Activated naive CD8-positive, alpha-beta T cell treated with anti-CD3 and anti-CD28 coated beads, Interleukin-2, amount 50 U/mL, for 24 hours (primary cell): Measurements from ENCODE around the gene CAPN13.

Experiments used
- ATAC-seq: fragments of 150-1000 bp; cut with Tn5 transposase; one replicate; pipeline ENCODE4 v1.10.0; 2021
- DNase-seq: peaks from one replicate; pipeline ENCODE4 v3.0.0; 2021
- H3K27ac Mint-ChIP-seq: one replicate; pipeline ENCODE4 v1.8.0; 2021; ENCODE audit warnings: mild to moderate bottlenecking, mixed read lengths
- H3K27me3 Mint-ChIP-seq: one replicate; pipeline ENCODE4 v1.8.0; 2021; ENCODE audit warnings: mixed read lengths
- H3K36me3 Mint-ChIP-seq: one replicate; pipeline ENCODE4 v1.8.0; 2021; ENCODE audit warnings: low read depth, mixed read lengths
- H3K4me1 Mint-ChIP-seq: one replicate; pipeline ENCODE4 v1.8.0; 2021; ENCODE audit warnings: mixed read lengths
- H3K4me3 Mint-ChIP-seq: one replicate; pipeline ENCODE4 v1.8.0; 2021; ENCODE audit warnings: mild to moderate bottlenecking, moderate library complexity, mixed read lengths
- H3K9me3 Mint-ChIP-seq: one replicate; pipeline ENCODE4 v1.8.0; 2021; ENCODE audit warnings: mixed read lengths

CAPN13 gene

DNA sequence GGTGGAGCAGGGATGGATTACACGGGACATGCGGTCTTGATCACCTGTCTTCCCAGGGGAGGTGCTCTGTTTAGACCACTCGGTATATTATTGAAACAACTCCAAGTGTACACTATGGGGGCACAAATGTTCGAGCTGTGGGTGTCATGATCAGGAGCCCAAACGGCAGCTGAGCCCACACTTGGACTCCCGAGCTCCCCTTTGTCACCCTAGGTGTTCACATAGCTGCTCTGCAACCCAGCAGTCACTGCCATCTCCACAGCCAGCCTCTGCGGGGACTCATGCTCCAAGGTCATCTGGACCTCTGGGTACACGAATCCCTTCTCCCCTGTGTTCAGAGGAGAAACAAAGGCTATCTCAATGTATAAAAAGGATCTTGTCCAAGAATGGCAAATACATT, 46.0 kb downstream of the CAPN13 start:
- Mint-ChIP-seq H3K27ac (no peak overlapping the region), H3K4me3 (no peak overlapping the region), H3K27me3 (peaks cover 11% of the 10 kb centered on the region), H3K36me3 (no peaks in the 10 kb centered on the region), H3K9me3 (no peaks in the 10 kb centered on the region), H3K4me1 (no peaks in the 10 kb centered on the region)
- DNase-seq (no peak), ATAC-seq (no peak)

DNA sequence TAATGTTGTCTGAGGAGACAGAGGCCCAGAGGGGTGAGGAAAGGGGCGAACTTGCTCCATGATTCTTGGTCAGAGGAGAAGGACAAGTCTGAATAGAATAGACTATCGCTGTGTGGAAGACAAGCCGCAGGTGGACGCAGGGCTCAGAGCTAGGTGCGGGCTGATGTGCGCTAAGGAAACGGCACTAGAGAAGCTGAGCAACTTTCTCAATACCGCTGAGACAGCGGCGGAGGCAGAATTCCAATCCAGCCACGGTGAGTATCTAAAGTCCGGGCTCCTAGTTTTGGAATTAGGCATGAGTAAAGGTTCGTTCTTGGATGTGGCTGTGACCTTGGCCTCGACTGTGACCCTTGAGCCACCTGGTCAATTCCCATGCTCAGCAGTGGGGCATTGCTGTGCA, 47.8 kb downstream of the CAPN13 start:
- H3K27ac Mint-ChIP-seq: no peak overlapping the region
- no peak overlapping the region for H3K4me3 Mint-ChIP-seq
- no peak for ATAC-seq
- peaks cover 15% of the 10 kb centered on the region for H3K27me3 Mint-ChIP-seq
- H3K36me3 Mint-ChIP-seq: no peaks in the 10 kb centered on the region
- H3K9me3 Mint-ChIP-seq: no peaks in the 10 kb centered on the region
- H3K4me1 Mint-ChIP-seq: no peaks in the 10 kb centered on the region
- no peak for DNase-seq

DNA sequence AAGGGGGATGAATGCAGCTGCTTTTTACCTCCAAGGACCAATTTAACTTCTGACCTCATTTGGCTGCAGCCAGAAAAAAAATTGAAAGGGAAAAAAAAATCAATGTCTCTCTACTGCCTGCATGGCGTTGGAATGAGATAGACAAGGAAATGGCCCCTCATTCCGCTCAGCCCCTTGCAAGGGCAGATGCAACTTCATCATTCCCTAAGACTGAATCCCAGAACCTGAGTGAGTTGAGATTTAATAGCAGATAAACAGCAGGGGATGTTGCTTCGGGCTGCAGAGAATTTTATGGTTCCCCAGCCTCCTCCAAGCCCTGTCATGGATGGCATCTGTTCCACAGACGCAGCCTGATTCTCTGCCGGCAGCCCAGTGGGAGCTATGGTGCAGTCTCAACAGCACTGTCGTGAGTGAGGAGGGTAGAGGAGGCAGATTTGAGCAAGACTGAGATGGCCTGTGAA, 49.0 kb downstream of the CAPN13 start:
- Mint-ChIP-seq H3K27me3 (peaks cover 15% of the 10 kb centered on the region), H3K4me3 (no peak overlapping the region), H3K27ac (no peak overlapping the region), H3K4me1 (no peaks in the 10 kb centered on the region), H3K36me3 (no peaks in the 10 kb centered on the region), H3K9me3 (no peaks in the 10 kb centered on the region)
- ATAC-seq (no peak), DNase-seq (no peak)

DNA sequence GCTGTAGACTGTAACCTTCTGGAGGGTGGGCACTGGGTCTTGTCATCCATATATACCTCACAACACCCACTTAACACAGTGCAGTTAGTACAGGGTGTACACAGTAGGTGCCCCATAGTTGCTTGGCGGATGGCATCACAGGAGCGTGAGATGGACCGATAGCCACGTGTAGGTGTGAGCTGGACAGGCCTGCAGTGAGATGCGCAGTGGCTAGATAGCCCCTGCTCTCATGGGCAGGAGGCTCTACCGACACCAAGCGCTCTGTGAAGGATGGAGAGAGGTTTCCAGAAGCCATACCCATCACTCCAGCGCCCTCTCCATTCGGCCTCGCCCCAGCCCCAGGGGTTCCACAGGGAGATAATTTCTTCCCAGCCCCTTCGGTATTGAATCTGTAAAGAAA, 49.5 kb downstream of the CAPN13 start:
- Mint-ChIP-seq H3K27ac (no peak overlapping the region), H3K4me1 (no peaks in the 10 kb centered on the region), H3K36me3 (no peaks in the 10 kb centered on the region), H3K9me3 (no peaks in the 10 kb centered on the region), H3K27me3 (peaks cover 15% of the 10 kb centered on the region), H3K4me3 (no peak overlapping the region)
- DNase-seq: no peak
- ATAC-seq: no peak

DNA sequence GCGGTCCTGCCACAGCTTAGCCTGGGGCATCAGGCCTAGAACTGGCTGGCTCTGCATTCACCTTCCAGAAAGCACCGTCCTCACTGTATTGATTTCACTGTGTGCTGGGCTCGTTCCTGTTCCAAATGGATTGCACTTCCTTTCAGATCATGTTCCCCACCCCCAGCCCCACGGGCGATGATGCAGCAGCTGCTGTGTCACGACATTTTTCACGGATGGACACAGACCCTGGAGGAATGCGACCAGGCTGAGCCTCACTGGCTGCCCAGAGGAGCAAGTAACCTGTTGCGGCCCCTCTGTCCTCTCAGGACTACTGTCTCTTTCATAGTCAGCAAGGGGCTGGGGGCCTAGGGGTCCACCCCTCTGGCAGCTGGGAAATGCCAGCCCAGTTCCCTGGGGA, 50.3 kb downstream of the CAPN13 start:
- no peak for DNase-seq
- no peak overlapping the region for H3K27ac Mint-ChIP-seq
- no peak for ATAC-seq
- H3K4me3 Mint-ChIP-seq: no peak overlapping the region
- peaks cover 15% of the 10 kb centered on the region for H3K27me3 Mint-ChIP-seq
- no peaks in the 10 kb centered on the region for H3K9me3 Mint-ChIP-seq
- no peaks in the 10 kb centered on the region for H3K36me3 Mint-ChIP-seq
- no peaks in the 10 kb centered on the region for H3K4me1 Mint-ChIP-seq

DNA sequence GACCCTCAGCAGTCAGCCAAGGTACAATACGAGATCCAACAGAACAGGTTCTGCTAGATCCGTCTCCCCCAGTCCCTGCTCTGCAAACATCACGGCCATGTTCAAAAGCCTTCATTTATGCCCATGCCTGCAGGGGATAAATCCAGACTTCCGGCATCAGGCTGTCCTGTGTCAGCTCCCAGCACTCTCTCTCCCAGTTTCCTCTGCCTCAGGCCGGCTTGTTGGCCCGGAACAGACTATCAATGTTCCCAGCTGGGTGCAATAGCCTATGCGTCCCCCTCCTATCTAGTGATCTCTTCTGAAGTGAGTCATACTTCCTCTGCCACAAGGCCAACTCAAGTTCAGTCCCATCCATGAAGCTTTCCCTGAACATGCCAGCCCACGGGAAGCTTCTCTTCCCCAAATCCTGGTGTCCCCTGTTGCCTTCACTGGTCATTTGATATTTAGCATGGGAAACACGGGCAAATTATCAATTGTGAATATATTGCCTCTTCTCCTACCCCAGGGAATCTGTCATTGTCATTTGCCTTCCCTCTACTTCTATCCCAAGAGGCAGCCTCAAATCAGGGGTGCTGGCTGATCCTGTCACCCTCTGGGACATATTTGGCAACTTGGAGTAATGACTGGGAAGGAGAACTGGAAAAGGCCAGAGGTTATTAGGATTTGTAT, 51.1 kb downstream of the CAPN13 start:
- H3K4me3 Mint-ChIP-seq: no peak overlapping the region
- H3K4me1 Mint-ChIP-seq: no peaks in the 10 kb centered on the region
- DNase-seq (no peak), ATAC-seq (no peak)
- H3K27ac Mint-ChIP-seq: no peak overlapping the region
- no peaks in the 10 kb centered on the region for H3K9me3 Mint-ChIP-seq
- H3K27me3 Mint-ChIP-seq: peaks cover 15% of the 10 kb centered on the region
- H3K36me3 Mint-ChIP-seq: no peaks in the 10 kb centered on the region

DNA sequence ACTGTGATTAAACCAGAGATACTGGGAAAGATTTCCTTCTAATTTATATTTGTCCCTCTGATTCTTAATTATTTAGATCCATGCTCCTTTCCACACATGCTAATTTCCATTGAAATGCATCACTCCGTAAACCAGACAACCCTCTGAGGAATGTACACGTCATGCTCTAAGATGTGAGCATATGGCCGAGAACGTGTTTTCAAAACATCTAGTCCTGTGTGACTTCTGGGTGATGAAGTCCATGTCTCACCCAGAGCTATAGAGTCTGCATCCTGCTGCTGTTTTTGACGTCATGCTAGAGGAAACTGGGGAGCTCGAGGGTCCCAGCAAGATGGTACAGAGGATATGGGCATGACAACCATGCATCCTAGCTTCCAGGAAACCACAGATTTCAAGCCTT, 53.6 kb downstream of the CAPN13 start:
- Mint-ChIP-seq H3K9me3 (no peaks in the 10 kb centered on the region), H3K36me3 (no peaks in the 10 kb centered on the region), H3K4me1 (no peaks in the 10 kb centered on the region), H3K4me3 (no peak overlapping the region), H3K27ac (no peak overlapping the region), H3K27me3 (peaks cover 15% of the 10 kb centered on the region)
- ATAC-seq (no peak), DNase-seq (no peak)

DNA sequence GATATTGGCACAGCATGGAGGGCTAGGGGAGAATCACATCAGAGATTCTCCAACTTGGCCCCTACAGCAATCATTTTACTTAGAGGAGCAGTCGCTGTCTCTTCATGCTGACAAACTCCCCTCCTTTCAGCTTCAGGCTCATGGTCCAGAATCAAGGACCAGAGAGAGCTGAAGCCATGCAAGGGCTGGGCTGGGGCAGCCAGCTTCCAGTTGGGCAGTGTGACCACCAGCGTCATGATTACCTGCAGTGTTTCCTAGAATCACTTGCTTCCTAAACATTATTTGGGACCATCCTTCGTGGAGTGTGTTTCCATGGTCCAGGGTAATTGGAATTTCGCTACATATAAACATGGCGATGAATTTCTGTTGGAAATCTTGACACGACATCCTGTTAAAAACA, 54.4 kb downstream of the CAPN13 start:
- DNase-seq (no peak), ATAC-seq (no peak)
- no peaks in the 10 kb centered on the region for H3K4me1 Mint-ChIP-seq
- peaks cover 15% of the 10 kb centered on the region for H3K27me3 Mint-ChIP-seq
- H3K9me3 Mint-ChIP-seq: no peaks in the 10 kb centered on the region
- H3K4me3 Mint-ChIP-seq: no peak overlapping the region
- H3K36me3 Mint-ChIP-seq: no peaks in the 10 kb centered on the region
- H3K27ac Mint-ChIP-seq: no peak overlapping the region

DNA sequence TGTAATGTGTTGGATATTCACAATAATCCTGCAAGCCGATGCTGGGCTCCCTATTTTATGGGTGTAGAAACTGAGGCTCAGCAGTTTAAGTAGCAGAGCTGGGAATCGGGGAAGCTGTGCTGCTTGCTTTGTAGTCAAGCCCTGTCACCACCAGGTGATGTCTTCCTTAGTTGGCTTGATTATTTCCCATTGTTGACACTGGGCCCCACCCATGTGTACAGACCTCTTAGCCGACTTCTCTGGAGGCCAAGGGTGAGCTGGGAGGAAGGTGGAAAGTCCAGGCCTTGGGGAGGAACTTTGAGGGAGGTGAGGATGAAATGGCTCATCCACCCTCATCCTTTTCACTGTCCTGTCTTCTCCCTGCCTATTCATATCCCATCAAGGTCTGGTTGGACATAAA, 60.0 kb downstream of the CAPN13 start:
- Mint-ChIP-seq H3K27ac (no peak overlapping the region), H3K4me3 (no peak overlapping the region), H3K27me3 (no peaks in the 10 kb centered on the region), H3K4me1 (no peaks in the 10 kb centered on the region), H3K9me3 (no peaks in the 10 kb centered on the region), H3K36me3 (no peaks in the 10 kb centered on the region)
- DNase-seq (no peak), ATAC-seq (no peak)

DNA sequence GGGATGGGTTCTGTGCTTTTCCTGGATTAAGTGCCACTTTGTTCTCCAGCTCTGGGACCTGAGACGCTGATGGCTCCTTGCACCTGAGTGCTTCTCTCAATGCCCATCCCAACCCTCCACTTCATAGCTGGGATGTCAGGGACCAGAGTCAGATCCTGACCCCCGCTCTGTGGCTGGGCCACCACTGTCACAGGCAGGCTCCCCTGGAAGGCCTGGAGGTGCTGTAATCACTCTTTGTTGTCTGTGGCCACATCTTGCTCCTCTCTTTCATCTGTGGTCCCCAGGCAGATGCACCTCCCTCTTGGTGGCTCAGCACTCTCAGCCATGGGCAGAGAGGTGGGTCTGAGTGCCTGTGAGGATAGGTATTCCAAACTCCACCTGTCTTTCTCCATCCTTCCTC, 62.4 kb downstream of the CAPN13 start:
- Mint-ChIP-seq H3K9me3 (no peaks in the 10 kb centered on the region), H3K36me3 (no peaks in the 10 kb centered on the region), H3K27me3 (no peaks in the 10 kb centered on the region), H3K27ac (no peak overlapping the region), H3K4me1 (no peaks in the 10 kb centered on the region), H3K4me3 (no peak overlapping the region)
- ATAC-seq: no peak
- DNase-seq: no peak

DNA sequence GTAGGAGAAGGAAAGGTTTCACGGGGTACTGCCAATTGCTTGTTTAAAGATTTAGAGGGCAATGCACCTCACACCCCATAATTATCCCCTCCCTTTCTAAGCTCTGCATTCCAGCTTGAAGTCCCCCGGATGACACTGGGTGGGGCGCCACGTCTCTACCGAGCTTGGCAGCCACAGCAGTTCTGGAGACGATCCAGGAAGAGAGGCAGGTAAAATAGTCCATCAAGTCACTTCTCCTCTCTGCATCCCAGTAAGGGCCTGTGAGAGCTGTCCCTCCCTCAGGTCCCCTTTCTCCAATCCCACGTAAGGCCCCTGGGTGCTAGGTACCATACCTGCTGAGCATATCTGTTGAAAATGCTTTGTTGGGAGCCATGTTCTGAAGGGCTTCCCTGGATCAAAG, 65.7 kb downstream of the CAPN13 start:
- H3K4me1 Mint-ChIP-seq: no peaks in the 10 kb centered on the region
- ATAC-seq (no peak), DNase-seq (no peak)
- no peaks in the 10 kb centered on the region for H3K36me3 Mint-ChIP-seq
- H3K9me3 Mint-ChIP-seq: no peaks in the 10 kb centered on the region
- H3K4me3 Mint-ChIP-seq: no peak overlapping the region
- H3K27me3 Mint-ChIP-seq: no peaks in the 10 kb centered on the region
- no peak overlapping the region for H3K27ac Mint-ChIP-seq

DNA sequence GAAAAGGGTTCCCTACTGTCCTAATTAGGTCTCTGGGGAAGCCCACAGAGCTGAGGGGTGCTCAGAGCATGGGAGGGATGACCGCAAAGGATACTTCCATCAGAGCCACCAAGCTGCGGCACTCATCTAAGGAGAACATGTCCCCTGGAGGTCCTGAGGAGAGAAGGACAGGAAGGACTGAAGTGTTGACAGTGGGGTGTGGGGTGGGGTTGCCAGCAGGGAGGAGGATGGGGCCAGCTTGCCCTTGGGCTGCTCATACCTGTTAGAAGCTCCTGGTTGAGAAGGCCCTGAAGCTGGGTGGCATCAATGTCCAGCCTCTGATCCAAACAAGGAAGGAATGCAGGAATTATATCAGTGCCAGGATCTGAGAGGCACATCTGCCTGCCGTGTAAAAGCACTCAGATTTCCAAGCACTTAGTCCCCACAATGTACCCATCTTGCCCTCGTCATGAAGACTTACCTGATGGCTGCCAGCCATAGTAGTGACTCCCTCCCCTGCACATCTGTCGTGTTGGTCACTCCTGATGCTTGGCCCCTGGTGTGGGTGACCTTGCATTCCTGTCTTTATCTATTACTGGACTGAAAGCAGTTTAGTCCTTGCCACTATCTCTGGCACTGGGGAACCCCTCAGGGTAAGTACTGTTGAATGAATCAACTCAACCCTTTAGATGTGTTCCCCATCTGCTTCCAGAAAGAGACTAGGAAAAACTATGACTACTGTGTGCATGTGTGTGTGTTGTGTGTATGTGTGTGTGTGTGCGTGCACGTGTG, 68.9 kb downstream of the CAPN13 start:
- no peak for DNase-seq
- H3K36me3 Mint-ChIP-seq: no peaks in the 10 kb centered on the region
- no peaks in the 10 kb centered on the region for H3K9me3 Mint-ChIP-seq
- H3K4me1 Mint-ChIP-seq: no peaks in the 10 kb centered on the region
- no peak overlapping the region for H3K27ac Mint-ChIP-seq
- no peak overlapping the region for H3K4me3 Mint-ChIP-seq
- ATAC-seq: no peak
- H3K27me3 Mint-ChIP-seq: no peaks in the 10 kb centered on the region

DNA sequence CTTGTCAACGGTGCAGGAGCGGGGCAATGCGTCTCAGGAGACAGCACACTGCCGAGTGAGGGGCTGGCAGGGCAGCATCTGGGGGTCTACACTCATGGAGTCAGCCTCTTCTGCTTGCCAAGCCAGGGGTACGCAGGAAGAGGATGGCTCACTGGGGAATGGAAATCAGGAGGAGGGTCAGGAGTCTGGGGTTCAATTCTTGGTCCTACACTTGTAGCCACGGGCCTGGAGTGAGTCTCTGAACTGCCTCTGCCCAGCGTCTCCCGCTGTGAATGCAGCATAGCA, 70.0 kb downstream of the CAPN13 start:
- DNase-seq: no peak

DNA sequence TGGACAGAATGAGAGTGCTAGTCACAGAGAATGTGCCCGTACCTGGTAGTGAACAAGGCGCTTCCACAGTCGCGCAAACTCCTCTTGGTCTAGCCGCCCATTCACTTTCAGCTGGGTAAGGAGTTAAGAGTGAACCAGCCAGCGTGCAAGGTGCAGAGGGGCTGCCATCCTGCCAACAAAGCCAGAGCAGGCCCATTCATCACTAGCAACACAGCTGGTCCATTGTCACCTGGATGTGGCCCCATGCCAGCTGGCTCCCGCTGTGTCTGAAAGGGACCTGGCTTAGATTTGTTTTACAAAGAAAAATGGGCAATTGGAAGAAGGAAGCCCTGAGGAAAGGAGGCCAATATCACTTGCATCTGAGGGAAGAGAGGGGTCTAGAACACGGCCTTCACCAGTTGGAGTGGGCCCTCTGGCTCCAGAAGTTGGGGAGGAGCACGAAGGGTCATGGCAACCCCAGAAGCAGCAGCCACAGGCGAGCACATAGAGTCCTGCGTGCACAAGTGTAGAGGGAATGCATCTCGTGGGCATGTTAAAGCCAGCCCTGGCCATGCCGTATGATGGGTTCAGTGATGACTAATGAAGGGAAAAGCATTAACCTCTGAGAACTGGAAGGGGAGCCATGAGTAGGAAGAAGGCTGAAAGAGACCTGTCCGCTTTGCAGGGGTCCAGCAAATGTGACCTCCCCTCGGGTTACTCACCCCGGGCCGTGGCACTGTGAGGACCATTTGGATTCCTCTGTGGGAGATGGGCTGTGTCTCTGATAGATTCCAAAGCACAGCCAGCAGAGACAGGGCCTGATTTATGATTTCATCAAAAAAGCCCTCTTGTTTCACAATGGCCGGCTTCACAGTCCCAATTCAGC, 70.6 kb downstream of the CAPN13 start:
- H3K27ac Mint-ChIP-seq: no peak overlapping the region
- H3K4me1 Mint-ChIP-seq: no peaks in the 10 kb centered on the region
- no peak overlapping the region for H3K4me3 Mint-ChIP-seq
- DNase-seq: no peak
- no peaks in the 10 kb centered on the region for H3K9me3 Mint-ChIP-seq
- ATAC-seq: no peak
- no peaks in the 10 kb centered on the region for H3K27me3 Mint-ChIP-seq
- H3K36me3 Mint-ChIP-seq: no peaks in the 10 kb centered on the region

More for the DNA sequence above, 70.0 kb downstream of the CAPN13 start:
- no peak overlapping the region for H3K27ac Mint-ChIP-seq
- H3K27me3 Mint-ChIP-seq: no peaks in the 10 kb centered on the region
- H3K9me3 Mint-ChIP-seq: no peaks in the 10 kb centered on the region
- no peak overlapping the region for H3K4me3 Mint-ChIP-seq
- H3K4me1 Mint-ChIP-seq: no peaks in the 10 kb centered on the region
- H3K36me3 Mint-ChIP-seq: no peaks in the 10 kb centered on the region
- no peak for ATAC-seq
